Ishikawa (cell line): ENCODE data around the gene ANKRD1.

Experiments used
- CEBPB ChIP-seq: IDR thresholded peaks from 2 replicates; pipeline ENCODE4 v1.6.1; 2012
- CREB1 ChIP-seq: IDR thresholded peaks from 2 replicates; pipeline ENCODE4 v1.6.1; 2012; ENCODE audit warnings: low read depth
- EGR1 ChIP-seq: IDR thresholded peaks from 2 replicates; pipeline ENCODE4 v1.6.1; 2012
- EP300 ChIP-seq: IDR thresholded peaks from 2 replicates; pipeline ENCODE4 v1.6.1; 2012; ENCODE audit warnings: borderline replicate concordance
- FOXM1 ChIP-seq: IDR thresholded peaks from 2 replicates; pipeline ENCODE4 v1.6.1; 2012; ENCODE audit warnings: low read depth, borderline replicate concordance
- NFIC ChIP-seq: IDR thresholded peaks from 2 replicates; pipeline ENCODE4 v1.6.1; 2012
- RAD21 ChIP-seq: IDR thresholded peaks from 2 replicates; pipeline ENCODE4 v1.6.1; 2012; ENCODE audit warnings: low read depth
- TAF1 ChIP-seq: IDR thresholded peaks from 2 replicates; pipeline ENCODE4 v1.6.1; 2012; ENCODE audit warnings: low read depth, mild to moderate bottlenecking
- TCF12 ChIP-seq: IDR thresholded peaks from 2 replicates; pipeline ENCODE4 v1.6.1; 2012; ENCODE audit warnings: low read depth
- TEAD4 ChIP-seq: IDR thresholded peaks from 2 replicates; pipeline ENCODE4 v1.6.1; 2012
- YY1 ChIP-seq: IDR thresholded peaks from 2 replicates; pipeline ENCODE4 v1.6.1; 2012; ENCODE audit warnings: low read depth
- ZBTB7A ChIP-seq: IDR thresholded peaks from 2 replicates; pipeline ENCODE4 v1.6.1; 2012; ENCODE audit warnings: low read depth
- TF ChIP-seq, protein P1 (sequence below): IDR thresholded peaks from 2 replicates; pipeline ENCODE4 v1.6.1; 2012
- TF ChIP-seq, protein P2 (sequence below): IDR thresholded peaks from 2 replicates; pipeline ENCODE4 v1.6.1; 2012; ENCODE audit warnings: low read depth, mild to moderate bottlenecking
- TF ChIP-seq, protein P3 (sequence below): IDR thresholded peaks from 2 replicates; pipeline ENCODE4 v1.6.1; 2012

Gene ANKRD1

DNA sequence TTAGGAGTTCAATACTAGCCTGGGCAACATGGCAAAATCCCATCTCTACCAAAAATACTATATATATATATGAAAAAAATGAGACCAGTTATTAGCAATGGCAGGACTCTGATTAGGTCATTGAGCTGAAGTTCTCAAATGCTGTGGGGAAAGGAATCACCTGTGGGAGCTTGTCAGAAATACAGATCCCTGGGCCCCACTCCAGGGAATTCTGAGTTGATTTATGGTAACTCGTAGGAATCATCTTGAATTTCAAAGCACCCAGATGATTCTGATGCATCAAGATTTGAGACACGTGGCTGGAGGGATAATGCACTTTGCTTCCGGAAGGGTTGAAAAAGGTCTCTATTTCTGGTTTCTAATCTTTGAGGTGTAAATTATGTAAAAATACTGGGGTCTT lies 1.0 kb upstream of the ANKRD1 start:
- no peak for TF ChIP-seq EGR1
- TF ChIP-seq ZBTB7A: no peak
- no peak for TF ChIP-seq NFIC
- TF ChIP-seq, protein P1, sequence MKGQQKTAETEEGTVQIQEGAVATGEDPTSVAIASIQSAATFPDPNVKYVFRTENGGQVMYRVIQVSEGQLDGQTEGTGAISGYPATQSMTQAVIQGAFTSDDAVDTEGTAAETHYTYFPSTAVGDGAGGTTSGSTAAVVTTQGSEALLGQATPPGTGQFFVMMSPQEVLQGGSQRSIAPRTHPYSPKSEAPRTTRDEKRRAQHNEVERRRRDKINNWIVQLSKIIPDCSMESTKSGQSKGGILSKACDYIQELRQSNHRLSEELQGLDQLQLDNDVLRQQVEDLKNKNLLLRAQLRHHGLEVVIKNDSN: no peak
- TF ChIP-seq, protein P2, sequence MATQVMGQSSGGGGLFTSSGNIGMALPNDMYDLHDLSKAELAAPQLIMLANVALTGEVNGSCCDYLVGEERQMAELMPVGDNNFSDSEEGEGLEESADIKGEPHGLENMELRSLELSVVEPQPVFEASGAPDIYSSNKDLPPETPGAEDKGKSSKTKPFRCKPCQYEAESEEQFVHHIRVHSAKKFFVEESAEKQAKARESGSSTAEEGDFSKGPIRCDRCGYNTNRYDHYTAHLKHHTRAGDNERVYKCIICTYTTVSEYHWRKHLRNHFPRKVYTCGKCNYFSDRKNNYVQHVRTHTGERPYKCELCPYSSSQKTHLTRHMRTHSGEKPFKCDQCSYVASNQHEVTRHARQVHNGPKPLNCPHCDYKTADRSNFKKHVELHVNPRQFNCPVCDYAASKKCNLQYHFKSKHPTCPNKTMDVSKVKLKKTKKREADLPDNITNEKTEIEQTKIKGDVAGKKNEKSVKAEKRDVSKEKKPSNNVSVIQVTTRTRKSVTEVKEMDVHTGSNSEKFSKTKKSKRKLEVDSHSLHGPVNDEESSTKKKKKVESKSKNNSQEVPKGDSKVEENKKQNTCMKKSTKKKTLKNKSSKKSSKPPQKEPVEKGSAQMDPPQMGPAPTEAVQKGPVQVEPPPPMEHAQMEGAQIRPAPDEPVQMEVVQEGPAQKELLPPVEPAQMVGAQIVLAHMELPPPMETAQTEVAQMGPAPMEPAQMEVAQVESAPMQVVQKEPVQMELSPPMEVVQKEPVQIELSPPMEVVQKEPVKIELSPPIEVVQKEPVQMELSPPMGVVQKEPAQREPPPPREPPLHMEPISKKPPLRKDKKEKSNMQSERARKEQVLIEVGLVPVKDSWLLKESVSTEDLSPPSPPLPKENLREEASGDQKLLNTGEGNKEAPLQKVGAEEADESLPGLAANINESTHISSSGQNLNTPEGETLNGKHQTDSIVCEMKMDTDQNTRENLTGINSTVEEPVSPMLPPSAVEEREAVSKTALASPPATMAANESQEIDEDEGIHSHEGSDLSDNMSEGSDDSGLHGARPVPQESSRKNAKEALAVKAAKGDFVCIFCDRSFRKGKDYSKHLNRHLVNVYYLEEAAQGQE: no peak
- no peak for TF ChIP-seq CEBPB
- TF ChIP-seq TEAD4: no peak
- TF ChIP-seq FOXM1: no peak
- TF ChIP-seq TAF1: no peak
- TF ChIP-seq YY1: no peak
- TF ChIP-seq RAD21: no peak
- TF ChIP-seq CREB1: no peak
- TF ChIP-seq, protein P3, sequence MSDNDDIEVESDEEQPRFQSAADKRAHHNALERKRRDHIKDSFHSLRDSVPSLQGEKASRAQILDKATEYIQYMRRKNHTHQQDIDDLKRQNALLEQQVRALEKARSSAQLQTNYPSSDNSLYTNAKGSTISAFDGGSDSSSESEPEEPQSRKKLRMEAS: no peak
- no peak for TF ChIP-seq EP300
- TF ChIP-seq TCF12: no peak

DNA sequence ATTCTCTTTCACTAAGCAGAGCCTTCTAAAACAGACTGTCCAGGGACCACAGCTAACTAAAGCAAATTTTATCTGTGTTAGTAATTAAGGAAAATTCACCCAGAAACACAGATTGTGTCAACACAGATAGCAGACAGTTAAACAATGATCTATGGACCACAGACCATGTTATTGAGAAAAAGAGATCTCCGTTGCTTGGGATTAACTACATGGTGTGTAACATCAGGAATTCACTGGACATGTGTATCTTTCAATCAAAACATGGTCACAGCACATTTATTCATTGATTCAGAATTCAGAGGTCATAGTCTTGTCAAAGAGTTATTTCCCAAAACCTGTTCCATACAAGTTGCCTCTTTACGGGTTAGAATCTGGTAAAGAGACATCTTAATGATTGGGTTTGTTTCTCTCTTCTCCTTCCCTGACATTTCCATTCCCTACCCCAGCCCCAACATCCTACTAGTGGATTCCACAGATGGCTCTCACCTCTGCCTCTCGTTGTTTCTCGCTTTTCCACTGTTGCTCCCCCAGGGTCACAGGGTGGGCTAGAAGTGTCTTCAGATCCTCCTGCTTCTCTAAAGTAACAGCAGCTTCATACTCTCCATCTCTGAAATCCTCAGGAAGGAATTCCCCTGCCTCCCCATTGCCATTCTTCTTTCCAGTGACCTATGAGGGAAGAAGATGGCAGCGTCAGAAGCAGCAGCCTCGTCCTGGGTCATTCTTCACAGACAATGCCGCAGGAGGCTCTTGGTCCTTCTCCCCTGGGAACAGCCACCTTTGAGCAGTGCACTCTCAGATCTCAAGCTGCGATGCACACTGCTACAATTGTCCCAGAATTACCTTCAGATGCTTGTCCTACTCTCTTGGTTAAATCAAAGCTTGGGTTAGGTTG lies 958 bp downstream of the ANKRD1 start:
- TF ChIP-seq CREB1 (no peak), FOXM1 (no peak), YY1 (no peak), CEBPB (no peak), TAF1 (no peak), EP300 (no peak), TCF12 (no peak), TEAD4 (no peak), ZBTB7A (no peak), RAD21 (no peak), NFIC (no peak), EGR1 (no peak)
- TF ChIP-seq, protein P3: no peak
- TF ChIP-seq, protein P2: no peak
- TF ChIP-seq, protein P1: no peak

DNA sequence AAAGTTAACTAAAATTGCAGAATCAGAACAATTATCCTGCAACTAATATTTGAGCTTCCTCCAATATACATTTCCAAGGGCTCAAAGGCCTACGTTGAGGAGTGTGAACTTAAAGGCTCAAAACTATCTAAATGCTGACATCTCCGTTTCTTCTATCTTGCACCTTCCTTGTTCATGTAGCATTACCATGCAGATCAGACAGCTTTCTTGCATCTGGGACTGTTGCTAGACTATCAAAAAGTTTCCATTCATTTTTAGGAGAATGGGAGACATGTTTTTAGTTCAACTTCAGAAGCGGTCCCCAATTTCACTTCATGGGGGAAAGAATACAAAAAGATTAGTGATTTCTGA lies 2.9 kb downstream of the ANKRD1 start:
- TF ChIP-seq, protein P3: no peak
- TF ChIP-seq CEBPB (no peak), YY1 (no peak), TAF1 (no peak), TEAD4 (no peak), FOXM1 (no peak), EP300 (no peak), RAD21 (no peak)
- TF ChIP-seq, protein P2: no peak
- TF ChIP-seq, protein P1: no peak
